Nucleus accumbens (tissue), 56 donors: Measurements from ENCODE around the gene M1AP.

Experiments used
- DNase-seq, 56 donors: peaks; one replicate each; lab custom pipeline; 2025; lab: John Stamatoyannopoulos, UW

The M1AP gene

GRCh38 chr2:74507926-74508520 is 140.1 kb downstream of the M1AP start:
- peak in 29 of 56 donors; percentile 5 to 63 (median 40) for DNase-seq
